Measurements from ENCODE around the gene FAM200B.

- TF ChIP-seq CTCF (IDR thresholded peaks at IDR 0.05; ENCODE audit: low read depth, low read length, poor library complexity, severe bottlenecking) (no peak), EZH2phosphoT487 (IDR thresholded peaks at IDR 0.05; ENCODE audit: borderline replicate concordance, low read length) (no peak)
Measured at GRCh38 chr4:15736514-15737050, 55.0 kb downstream of the FAM200B start.
